Stimulated activated CD4-positive, alpha-beta T cell treated with anti-CD3 and anti-CD28 coated beads, Interleukin-12 subunit alpha, Interleukin-12 subunit beta, amount 100 ng/mL, for 48 hours (primary cell): Measurements from ENCODE around the gene RASSF4.

Experiments
- DNase-seq, 3 donors: peaks; one replicate each; pipeline ENCODE4 v3.0.0-alpha.2; 2020; ENCODE audit warnings: low read depth in 2 of 3, low spot score in 1 of 3

RASSF4 gene

DNA sequence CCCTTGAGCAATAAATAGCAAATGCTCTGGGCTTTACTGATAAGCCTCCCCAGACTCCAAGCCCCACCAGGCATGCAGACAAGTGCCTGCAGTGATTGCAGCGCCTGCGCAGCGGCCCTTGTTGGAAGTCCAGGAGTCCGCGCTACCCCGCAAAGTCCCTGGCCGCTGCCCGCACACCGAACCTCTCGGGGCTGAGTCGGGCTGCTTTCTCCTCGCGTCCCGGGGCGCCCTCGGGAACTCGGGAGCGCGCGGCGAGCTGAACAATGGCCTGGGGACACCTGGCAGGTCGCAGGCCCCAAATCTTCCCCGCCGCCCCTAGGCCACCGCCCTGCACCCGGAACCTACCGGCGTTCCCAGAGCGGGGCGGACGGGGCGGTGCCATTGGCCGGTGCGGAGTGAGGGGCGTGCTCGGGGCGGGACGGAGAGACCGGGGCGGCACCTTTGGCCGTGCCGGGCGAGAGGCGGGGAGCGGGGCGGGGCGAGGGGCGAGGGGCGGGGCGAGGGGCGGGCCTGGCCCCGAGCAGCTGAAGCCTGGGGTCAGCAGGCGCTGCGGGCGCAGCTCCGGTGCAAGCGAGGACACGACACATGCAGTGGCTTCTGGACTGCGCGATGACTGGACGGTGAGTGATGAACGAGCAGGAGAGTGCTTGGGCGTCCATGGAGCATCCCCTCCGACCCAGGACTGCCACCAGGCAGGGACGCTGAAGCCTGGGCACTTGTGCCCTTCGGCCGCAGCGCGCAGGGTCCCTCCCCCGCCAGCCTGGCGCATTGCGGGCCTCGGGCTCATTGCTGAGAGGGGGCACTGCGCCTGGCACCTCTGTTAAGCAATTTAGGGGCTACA, at the start of gene RASSF4:
Gene RASSF4 (plus strand): TSS at position 556 of the 841 bp plus-strand sequence. CDS start 10,401 bp downstream, outside the sequence.
- DNase-seq, result peak; percentile 85 to 90 (median 89)

DNA sequence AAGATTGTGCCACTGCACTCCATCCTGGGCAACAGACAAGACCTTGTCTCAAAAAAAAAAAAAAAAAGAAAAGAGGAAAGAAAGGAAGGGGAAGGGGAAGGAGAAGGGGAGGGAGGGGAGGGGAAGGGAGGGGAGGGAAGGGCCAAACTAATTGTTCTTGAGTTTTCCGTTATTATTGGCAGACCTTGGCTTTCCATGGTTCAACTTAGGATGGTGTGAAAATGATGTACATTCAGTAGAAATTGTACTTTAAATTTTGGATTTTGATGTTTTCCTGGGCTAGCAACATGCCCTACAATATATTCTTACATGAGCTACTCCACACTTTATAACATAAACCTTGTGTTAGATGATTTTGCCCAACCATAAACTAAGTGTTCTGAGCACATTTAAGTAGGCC, 49.7 kb upstream of the RASSF4 start:
- no peak for DNase-seq

DNA sequence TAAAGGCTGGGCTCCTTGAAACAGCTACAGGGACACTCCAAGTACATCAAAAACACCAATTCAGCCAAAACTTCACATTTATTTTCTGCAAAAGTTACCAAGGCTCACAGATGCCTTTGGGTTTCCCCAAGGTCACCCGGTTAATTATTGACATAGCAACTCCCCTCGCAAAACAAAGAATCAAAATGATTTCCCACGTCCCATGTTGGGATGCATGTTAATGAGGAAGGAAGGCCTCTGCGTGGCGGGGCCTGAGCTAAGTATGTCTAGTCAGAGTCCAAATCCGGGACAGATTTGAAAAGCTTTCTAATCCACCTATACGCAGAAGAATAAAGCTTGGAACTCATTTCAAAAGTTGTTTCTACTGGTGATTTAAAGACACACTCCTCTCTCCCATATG, 49.0 kb upstream of the RASSF4 start:
- no peak for DNase-seq

DNA sequence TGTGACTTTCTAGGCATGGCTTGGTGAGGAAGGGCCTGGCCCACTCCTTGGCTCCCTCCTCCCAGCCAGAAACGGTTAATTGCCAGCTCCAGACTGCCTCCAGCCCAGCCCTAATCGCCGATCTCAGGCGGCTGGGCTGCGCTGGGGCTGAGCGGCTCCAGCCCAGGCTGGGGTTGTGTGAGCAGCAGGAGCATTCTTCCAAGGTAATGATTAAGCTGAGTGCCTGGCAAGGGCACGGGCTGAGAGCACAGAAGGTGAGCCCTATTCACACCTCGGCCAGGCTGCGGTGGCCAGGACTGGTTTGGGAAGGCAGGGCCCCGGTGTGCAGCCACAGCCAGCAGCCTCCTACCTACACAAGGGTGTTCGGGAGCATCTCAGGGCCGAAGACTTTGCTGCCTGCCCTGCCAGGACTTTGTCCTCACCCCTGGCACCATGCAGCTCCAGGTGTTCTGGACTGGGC, 48.5 kb upstream of the RASSF4 start, which contains the start of gene TMEM72:
Gene TMEM72 (plus strand): TSS at position 257 of the 460 bp plus-strand sequence. CDS start 176 bp downstream, at position 433.
- no peak for DNase-seq

DNA sequence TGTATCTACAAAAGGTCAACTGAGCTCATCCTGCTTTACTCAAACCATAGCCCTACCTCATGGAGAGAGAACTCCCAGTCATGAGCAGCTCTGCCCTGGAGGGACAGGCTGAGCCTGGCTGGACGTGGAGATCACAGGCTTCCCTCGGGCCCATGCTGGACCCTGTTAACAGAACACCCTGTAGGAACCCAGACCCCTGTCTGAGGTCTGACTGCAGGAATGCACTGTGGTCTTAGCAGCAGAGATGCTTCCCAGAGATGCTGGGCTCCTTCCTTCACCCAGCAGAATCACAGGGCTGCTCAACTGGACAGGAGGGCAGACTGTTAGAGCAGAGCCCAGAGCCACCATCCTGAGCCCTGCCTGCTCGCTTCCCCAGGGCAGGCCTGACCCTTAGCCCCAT, 47.7 kb upstream of the RASSF4 start:
- no peak for DNase-seq

- DNase-seq, result no peak
These were observed 46.1 kb upstream of the RASSF4 start for GRCh38 chr10:44913350-44914081.

GRCh38 chr10:44914891-44915290, 44.7 kb upstream of the RASSF4 start:
- no peak for DNase-seq

- no peak for DNase-seq
These were observed 43.2 kb upstream of the RASSF4 start for GRCh38 chr10:44916429-44916828.

- DNase-seq, result no peak
These were observed 41.8 kb upstream of the RASSF4 start for GRCh38 chr10:44917848-44918247.

DNA sequence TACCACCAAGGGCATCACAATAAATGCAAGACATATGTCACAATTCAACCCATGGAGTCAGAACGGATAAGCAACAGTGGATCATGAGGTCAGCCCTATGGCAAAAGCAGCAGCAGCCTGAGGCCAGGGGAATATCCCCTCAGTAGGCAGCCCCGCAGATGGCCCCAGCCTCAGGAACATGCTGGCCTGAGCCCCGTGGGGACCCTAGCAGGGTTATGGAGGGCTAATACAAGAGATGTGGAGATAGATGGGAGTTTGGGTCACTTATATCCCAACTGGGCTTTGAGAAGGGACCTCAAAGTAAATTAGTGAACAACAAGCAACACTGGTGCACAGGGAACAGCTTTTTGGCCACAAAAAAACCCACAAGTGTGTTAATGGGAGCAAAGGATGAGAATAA, 39.4 kb upstream of the RASSF4 start:
- no peak for DNase-seq

DNA sequence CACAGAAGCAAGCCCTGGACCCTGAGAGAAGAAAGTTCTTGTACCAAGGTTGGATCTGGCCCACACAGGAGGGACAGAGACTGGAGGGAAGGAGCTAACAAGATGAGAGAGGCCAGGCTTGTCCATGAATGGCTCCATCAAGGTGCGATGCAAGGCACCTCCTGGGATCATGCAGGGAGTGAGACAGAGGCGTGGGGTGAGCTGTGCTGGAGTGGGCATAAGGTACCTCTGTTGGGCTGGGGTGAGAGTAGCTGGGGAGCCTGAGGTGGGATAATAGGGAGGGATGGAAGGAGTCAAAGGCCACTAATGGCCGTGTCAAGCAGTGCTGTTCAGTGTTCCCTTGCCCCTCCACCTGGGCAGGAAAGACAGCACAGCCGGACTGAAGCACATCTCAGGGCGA, 38.5 kb upstream of the RASSF4 start:
- no peak for DNase-seq

DNA sequence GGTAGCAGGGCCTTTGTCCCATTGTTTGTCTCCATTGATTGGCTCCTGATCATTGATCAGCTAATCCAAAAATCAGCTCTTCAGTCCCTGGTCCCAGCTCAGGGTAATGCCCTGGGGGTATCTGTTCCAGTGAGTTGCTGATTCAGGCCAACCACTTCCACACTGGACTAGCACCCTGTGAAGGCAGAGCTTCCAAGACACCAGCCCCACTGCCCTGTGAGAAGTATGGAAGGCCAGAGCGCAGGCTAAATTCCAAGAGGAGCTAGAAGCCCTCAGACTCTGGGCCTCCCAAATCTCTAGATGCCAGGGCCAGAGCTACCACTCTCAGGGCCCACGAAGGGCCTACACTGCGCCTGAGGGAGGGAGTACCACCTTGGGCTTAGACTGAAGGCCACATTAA, 38.1 kb upstream of the RASSF4 start:
- no peak for DNase-seq

GRCh38 chr10:44922021-44922420, 37.6 kb upstream of the RASSF4 start:
- no peak for DNase-seq

- no peak for DNase-seq
These were observed 36.6 kb upstream of the RASSF4 start for GRCh38 chr10:44922796-44923545.

- DNase-seq, result no peak
These were observed 36.0 kb upstream of the RASSF4 start for GRCh38 chr10:44923611-44924010.

- no peak for DNase-seq
These were observed 35.2 kb upstream of the RASSF4 start for GRCh38 chr10:44924261-44925040.

DNA sequence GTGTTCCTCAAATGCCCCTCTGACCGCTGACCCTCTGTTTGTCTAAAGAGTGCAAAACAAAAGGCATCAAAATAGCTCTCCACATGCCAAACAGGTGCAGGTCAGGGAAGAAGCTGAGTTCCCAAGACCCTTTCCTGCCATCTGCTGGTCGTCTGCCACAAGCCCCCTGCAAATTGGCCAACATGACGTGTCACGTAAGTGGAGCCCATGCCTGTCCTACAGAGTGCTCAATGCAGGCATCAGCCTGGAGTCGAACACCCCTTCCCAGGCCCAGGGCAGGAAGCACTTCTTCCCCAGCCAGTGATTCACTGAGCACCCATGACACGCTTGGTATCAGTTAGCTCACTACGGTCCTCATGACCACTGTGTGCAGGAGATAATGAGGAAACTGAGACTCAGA, 34.4 kb upstream of the RASSF4 start:
- DNase-seq, result no peak

GRCh38 chr10:44925811-44926750, 33.5 kb upstream of the RASSF4 start:
- DNase-seq, result no peak

DNA sequence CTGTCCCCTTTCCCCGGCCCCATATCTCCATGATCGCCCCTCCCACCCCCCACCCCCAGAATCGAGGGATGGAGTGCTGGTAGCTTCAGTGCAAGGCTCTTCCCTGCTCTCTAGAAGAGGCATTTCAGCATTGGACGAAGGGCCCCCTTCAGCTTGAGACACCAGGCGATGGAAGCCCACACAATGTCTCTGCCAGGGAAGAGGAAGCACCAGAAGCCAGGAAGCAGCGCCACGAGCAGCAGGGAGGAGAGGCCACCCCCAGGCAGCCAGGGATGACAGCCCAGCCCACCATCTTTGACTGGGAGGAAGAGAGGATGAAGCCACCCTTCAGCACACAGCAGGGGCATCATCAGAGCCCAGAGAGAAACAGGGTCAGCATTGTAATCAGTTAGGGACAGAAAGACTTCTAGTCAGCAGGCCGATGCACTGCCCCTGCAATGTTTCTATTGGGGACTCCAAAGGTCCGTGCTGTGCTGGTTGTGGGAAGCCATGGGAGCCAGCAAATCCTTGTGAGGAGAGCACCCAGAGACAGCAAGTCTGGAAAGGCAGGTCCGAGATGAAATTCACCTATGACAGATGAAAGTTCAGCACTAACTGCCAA, 32.8 kb upstream of the RASSF4 start:
- no peak for DNase-seq
